K562 (cell line): ENCODE results near the gene NCAPG2. TPM values are rescaled to one million over a fixed set of nuclear protein-coding genes. Genes with fewer than 3 reads are reported as not detected.

Experiments used
- ELF4 ChIP-seq: fragments of 450-650 bp; formaldehyde crosslinking; IDR thresholded peaks from 2 replicates; pipeline ENCODE4 v1.4.0; 2022; ENCODE audit warnings: missing genetic modification characterization
- MYNN ChIP-seq, 2 experiments: sonication (generic); formaldehyde crosslinking in 1 of 2; IDR thresholded peaks; 2 replicates each; pipeline versions ENCODE4 v1.5.0 to v1.6.1; 2016 to 2020; ENCODE audit warnings: antibody characterized with exemption in 1 of 2, missing genetic modification reagents in 1 of 2
- PBX2 ChIP-seq, 2 experiments: IDR thresholded peaks in 1 of 2; conservative IDR thresholded peaks in 1 of 2; 2 replicates each; pipeline ENCODE4 v1.6.1; 2016; ENCODE audit warnings: low read depth in 2 of 2, mild to moderate bottlenecking in 1 of 2, missing compliant biosample characterization in 1 of 2, missing genetic modification characterization in 1 of 2, moderate library complexity in 1 of 2
- POLR2A ChIP-seq: fragments of 450-650 bp; conservative IDR thresholded peaks from 2 replicates; pipeline ENCODE4 v1.6.1; 2016
- POLR2B ChIP-seq: fragments of 450-650 bp; IDR thresholded peaks from 2 replicates; pipeline ENCODE4 v1.6.1; 2018; ENCODE audit warnings: low read depth; ENCODE audit not compliant: partially characterized antibody
- SNRNP70 ChIP-seq: fragments of 200-400 bp; formaldehyde crosslinking; optimal IDR thresholded peaks from 2 replicates; pipeline ENCODE3; 2017; ENCODE audit warnings: low read depth, low read length
- STAG1 ChIP-seq: sonication (generic); formaldehyde crosslinking; IDR thresholded peaks from 2 replicates; pipeline ENCODE4 v1.5.0; 2020; ENCODE audit warnings: missing genetic modification reagents, borderline replicate concordance
- SUPT5H ChIP-seq: fragments of 450-650 bp; IDR thresholded peaks from 2 replicates; pipeline ENCODE4 v1.6.1; 2016
- TRIM24 ChIP-seq, 2 experiments: fragments of 450-650 bp; IDR thresholded peaks; 2 replicates each; pipeline ENCODE4 v1.6.1; 2016
- ZBTB34 ChIP-seq: fragments of 250-450 bp; sonication (Bioruptor Pico); IDR thresholded peaks from 2 replicates; pipeline ENCODE4 v1.8.0; 2021; ENCODE audit warnings: mild to moderate bottlenecking, moderate library complexity
- ZNF146 ChIP-seq: IDR thresholded peaks from one replicate; pipeline ENCODE4 v1.6.1; 2018; ENCODE audit warnings: missing compliant biosample characterization; ENCODE audit not compliant: unreplicated experiment
- polyA plus RNA-seq, 8 experiments: library from polyadenylated mRNA; depleted of rRNA in 4 of 8; stranded (reverse) in 5 of 8; unstranded in 3 of 8; fragments of >200 nt; fragmentation: Nextera tagmentation in 2 of 8; fragmentation: Illumina TruSeq in 1 of 8; extraction: Ambion mirVana in 2 of 8; extraction: Trizol in 1 of 8; gene quantifications; 2 replicates each; pipeline versions ENCODE4 v1.2.1 to v1.2.3, GENCODE V29; 2011 to 2014; ENCODE audit warnings: inconsistent platforms in 1 of 8, missing spikeins in 1 of 8
- total RNA-seq, 7 experiments: library from RNA; depleted of rRNA in 6 of 7; stranded (reverse); fragments of >200 nt in 6 of 7; fragmentation: Illumina TruSeq in 2 of 7; extraction: Trizol in 2 of 7; gene quantifications; 2 replicates each; pipeline versions ENCODE4 v1.2.1 to v1.2.3, GENCODE V29; 2011 to 2021; ENCODE audit warnings: low replicate concordance in 1 of 7
- TF ChIP-seq, protein P1 (sequence below): sonication (generic); formaldehyde crosslinking; IDR thresholded peaks from 2 replicates; pipeline ENCODE4 v1.8.0; 2022; ENCODE audit warnings: mild to moderate bottlenecking, missing genetic modification reagents
- TF ChIP-seq, protein P2 (sequence below): fragments of 450-650 bp; IDR thresholded peaks from 2 replicates; pipeline ENCODE4 v1.6.1; 2016
- TF ChIP-seq, protein P3 (sequence below): fragments of 200-800 bp; sonication (Bioruptor generic); IDR thresholded peaks from 2 replicates; pipeline ENCODE4 v1.6.1; 2016; ENCODE audit warnings: missing genetic modification characterization, missing compliant biosample characterization
- TF ChIP-seq, protein P4 (sequence below): fragments of 450-650 bp; formaldehyde crosslinking; conservative IDR thresholded peaks from 2 replicates; pipeline ENCODE4 v1.4.0; 2022; ENCODE audit warnings: mild to moderate bottlenecking, missing genetic modification characterization

Gene NCAPG2
- total and polyA plus RNA-seq, 9 of the 15 experiments (the other 6 are each of a cell fraction or from before 2014, with no cell fraction given) = 21.5 to 127 (median 86.1) TPM

DNA sequence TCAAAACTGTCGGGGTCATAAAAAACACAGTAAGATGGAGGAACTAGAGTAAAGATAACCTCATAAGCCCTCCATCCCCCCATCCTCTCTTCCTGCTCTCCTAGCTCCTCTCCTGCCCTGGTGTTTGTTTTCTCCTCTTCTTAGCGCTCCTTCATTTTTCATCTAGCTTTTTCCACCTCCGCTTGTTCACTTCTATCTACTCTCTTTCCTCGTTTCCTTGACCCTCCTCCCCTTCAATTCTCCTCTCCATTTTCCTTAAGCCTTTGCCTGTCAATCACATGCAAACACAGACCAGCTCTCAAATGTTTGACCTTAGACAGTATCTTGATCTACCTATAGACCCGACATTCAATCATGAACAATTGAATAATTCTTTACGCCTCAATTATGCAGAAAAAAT, 10.0 kb downstream of the NCAPG2 start (continued):
- TF ChIP-seq STAG1 (CRISPR knock-in tag) (no peak), POLR2B (peak; percentile 68), ELF4 (CRISPR knock-in tag) (0 out of 2 replicates have a peak, but pooled peaks have one; percentile 31), SUPT5H (peak; percentile 60), ZBTB34 (CRISPR knock-in tag) (no peak), MYNN (IDR thresholded peaks at IDR 0.05) (no peak), MYNN (CRISPR knock-in tag; IDR thresholded peaks at IDR 0.05) (no peak), SNRNP70 (no peak), POLR2A (peak; percentile 56; the same call in 1 of the 2 replicates), ZNF146 (CRISPR knock-in tag) (no peak), PBX2 (CRISPR knock-in tag; IDR thresholded peaks at IDR 0.05; ENCODE audit: low read depth) (no peak), PBX2 (tag; conservative IDR thresholded peaks at IDR 0.05; ENCODE audit: low read depth) (0 out of 2 replicates have a peak, but pooled peaks have one; percentile 8), TRIM24 (IDR thresholded peaks at IDR 0.05) (0 out of 4 replicates have a peak, but pooled peaks of 1 of the 2 experiments have one; percentile 14)
- TF ChIP-seq, protein P1, sequence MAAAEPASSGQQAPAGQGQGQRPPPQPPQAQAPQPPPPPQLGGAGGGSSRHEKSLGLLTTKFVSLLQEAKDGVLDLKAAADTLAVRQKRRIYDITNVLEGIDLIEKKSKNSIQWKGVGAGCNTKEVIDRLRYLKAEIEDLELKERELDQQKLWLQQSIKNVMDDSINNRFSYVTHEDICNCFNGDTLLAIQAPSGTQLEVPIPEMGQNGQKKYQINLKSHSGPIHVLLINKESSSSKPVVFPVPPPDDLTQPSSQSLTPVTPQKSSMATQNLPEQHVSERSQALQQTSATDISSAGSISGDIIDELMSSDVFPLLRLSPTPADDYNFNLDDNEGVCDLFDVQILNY (CRISPR knock-in tag) = no peak
- TF ChIP-seq, protein P2, sequence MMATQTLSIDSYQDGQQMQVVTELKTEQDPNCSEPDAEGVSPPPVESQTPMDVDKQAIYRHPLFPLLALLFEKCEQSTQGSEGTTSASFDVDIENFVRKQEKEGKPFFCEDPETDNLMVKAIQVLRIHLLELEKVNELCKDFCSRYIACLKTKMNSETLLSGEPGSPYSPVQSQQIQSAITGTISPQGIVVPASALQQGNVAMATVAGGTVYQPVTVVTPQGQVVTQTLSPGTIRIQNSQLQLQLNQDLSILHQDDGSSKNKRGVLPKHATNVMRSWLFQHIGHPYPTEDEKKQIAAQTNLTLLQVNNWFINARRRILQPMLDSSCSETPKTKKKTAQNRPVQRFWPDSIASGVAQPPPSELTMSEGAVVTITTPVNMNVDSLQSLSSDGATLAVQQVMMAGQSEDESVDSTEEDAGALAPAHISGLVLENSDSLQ = peak; percentile 81
- TF ChIP-seq, protein P3, sequence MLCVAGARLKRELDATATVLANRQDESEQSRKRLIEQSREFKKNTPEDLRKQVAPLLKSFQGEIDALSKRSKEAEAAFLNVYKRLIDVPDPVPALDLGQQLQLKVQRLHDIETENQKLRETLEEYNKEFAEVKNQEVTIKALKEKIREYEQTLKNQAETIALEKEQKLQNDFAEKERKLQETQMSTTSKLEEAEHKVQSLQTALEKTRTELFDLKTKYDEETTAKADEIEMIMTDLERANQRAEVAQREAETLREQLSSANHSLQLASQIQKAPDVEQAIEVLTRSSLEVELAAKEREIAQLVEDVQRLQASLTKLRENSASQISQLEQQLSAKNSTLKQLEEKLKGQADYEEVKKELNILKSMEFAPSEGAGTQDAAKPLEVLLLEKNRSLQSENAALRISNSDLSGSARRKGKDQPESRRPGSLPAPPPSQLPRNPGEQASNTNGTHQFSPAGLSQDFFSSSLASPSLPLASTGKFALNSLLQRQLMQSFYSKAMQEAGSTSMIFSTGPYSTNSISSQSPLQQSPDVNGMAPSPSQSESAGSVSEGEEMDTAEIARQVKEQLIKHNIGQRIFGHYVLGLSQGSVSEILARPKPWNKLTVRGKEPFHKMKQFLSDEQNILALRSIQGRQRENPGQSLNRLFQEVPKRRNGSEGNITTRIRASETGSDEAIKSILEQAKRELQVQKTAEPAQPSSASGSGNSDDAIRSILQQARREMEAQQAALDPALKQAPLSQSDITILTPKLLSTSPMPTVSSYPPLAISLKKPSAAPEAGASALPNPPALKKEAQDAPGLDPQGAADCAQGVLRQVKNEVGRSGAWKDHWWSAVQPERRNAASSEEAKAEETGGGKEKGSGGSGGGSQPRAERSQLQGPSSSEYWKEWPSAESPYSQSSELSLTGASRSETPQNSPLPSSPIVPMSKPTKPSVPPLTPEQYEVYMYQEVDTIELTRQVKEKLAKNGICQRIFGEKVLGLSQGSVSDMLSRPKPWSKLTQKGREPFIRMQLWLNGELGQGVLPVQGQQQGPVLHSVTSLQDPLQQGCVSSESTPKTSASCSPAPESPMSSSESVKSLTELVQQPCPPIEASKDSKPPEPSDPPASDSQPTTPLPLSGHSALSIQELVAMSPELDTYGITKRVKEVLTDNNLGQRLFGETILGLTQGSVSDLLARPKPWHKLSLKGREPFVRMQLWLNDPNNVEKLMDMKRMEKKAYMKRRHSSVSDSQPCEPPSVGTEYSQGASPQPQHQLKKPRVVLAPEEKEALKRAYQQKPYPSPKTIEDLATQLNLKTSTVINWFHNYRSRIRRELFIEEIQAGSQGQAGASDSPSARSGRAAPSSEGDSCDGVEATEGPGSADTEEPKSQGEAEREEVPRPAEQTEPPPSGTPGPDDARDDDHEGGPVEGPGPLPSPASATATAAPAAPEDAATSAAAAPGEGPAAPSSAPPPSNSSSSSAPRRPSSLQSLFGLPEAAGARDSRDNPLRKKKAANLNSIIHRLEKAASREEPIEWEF = no peak
- TF ChIP-seq, protein P4, sequence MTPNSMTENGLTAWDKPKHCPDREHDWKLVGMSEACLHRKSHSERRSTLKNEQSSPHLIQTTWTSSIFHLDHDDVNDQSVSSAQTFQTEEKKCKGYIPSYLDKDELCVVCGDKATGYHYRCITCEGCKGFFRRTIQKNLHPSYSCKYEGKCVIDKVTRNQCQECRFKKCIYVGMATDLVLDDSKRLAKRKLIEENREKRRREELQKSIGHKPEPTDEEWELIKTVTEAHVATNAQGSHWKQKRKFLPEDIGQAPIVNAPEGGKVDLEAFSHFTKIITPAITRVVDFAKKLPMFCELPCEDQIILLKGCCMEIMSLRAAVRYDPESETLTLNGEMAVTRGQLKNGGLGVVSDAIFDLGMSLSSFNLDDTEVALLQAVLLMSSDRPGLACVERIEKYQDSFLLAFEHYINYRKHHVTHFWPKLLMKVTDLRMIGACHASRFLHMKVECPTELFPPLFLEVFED = peak; percentile 79
